Dermis microvascular lymphatic vessel endothelial cell (primary cell): Measurements from ENCODE around the gene GALR2. TPM values are rescaled to one million over a fixed set of nuclear protein-coding genes. Genes with fewer than 3 reads are reported as not detected.
A peak's percentile ranks its signal among the peaks of the same experiment; 100 is the strongest.
"Not testable (repeated sequence)": the region's sequence is repeated elsewhere in the genome, so short reads cannot be mapped to it uniquely, and the experiment has no call there.

Source experiments
- DNase-seq, 2 donors: peaks; one replicate each; pipeline versions ENCODE4 v3.0.0 to v3.0.0-alpha.2; 2010; ENCODE audit warnings: low read depth in 2 of 2
- total RNA-seq: library from RNA; depleted of rRNA; stranded (reverse); fragments of >200 nt; gene quantifications from 2 replicates; pipeline ENCODE4 v1.2.1, GENCODE V29; 2014

The GALR2 gene
- total RNA-seq, 1 donor from 2014 or later = under 0.01 TPM

DNA sequence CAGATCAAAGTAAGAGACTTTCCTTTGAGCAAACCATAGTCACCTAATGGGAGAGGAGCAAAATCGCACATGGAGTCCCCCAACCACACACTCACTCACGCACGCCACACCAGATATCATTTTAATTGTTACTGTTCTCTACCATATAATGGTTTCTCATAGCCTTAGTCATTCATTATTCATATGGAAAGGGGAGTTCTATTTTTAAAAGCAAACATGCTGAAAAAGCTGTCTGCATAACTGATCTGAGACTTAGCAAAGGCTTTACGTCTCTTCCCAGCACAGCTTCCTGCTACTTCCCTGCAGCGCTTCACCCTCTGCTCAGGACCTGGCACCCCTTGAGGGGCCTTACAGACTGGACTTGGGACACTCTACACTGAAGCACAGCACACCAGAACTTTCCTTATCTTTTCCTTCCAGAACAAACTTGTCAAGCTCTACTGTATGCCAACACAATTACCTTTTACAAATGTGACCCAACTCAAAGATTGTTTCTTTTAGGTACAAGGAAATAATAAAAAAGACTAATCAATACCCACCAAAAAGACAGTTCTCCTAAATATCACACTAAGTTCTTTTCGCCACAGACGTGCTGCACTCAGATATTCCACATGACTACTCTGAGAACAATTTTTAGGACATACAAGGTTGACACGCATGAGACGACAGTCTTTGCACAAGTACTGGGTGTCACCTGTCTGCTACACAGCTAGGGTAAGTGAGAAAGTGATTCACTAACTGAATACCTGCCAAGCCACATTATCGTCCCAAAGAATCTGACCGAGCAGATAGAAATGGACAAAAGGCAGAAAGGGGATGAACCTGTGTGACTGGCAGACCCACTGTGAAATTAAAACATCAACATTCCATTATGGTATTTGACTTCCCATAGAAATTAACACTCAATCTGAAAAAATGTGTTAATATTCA, 23.8 kb upstream of the GALR2 start:
- DNase-seq = no peak

DNA sequence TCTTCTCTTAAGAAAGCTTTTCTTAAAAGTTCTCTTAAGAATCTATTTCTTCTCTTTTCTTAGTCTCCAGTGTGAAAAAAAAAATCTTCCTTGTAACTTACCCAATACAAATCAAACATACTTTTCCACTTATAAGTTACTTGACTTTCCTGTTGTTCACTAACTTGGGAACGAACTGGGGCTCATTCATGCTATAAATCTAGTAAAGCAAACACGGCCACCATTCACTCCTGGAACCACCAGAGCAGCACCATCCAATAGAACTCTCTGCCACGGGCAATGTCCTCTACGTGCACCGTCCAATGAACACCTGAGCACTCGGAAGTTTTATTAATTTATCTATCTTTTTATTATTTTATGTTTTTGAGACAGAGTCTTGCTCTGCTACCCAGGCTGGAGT, 23.0 kb upstream of the GALR2 start:
- DNase-seq = no peak

DNA sequence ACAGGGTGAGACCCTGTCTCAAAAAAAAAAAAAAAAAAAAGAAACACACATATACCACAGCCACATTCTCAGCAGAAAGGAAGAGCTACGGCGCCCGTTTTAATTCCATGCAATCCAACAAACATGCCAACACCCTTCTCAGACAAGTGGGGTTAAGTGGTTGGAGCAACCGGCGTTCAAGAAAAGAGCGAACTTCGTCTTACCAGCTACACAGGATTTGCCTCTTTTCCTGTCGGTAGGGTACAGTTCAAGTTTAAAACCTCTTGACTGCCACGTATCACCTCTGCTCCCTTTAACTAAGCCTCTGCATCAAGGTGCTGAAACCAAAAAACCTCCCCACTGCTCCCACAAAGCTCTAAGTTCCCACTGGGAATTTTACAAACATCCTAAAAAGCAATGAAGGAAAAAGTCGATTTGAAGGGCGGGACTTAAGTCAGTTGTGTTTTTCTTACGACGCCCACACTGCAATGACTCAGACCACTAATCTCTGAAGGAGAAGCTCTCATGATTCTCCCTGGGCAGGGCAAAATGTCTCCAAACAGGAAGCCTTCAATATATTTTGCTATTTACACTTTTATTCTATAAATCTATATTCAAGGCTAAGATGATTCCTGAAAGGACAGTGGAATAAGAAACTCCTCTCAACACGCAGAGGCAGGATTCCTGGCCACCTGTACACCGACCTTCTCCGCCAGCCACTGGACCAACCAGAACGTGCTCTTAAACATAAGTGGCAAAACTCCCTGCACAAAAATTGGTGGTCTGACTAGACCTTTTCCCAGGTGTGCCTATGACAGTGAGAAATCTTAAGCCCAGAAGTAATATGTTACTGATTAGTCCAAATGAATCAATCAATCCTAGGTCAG, 21.1 kb upstream of the GALR2 start:
- DNase-seq = peak in 1 of 2 donors; percentile 61

DNA sequence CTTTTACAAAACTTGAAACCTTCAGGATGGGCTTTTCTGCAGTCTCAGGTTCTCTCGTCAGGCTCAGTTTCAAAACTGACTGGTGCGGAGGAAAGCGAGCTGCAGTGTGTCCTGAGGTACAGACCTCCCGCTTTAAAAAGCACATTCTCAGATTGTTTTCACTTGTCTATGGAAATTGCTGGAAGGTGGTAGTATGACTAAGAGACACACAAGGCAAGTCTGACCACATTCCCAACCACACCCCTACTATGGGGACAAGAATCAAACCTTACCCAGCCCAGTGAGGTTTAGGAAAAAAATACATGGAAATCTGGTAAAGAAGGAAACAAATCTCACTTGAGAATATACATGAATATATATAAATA, 20.5 kb upstream of the GALR2 start:
- DNase-seq = no peak

DNA sequence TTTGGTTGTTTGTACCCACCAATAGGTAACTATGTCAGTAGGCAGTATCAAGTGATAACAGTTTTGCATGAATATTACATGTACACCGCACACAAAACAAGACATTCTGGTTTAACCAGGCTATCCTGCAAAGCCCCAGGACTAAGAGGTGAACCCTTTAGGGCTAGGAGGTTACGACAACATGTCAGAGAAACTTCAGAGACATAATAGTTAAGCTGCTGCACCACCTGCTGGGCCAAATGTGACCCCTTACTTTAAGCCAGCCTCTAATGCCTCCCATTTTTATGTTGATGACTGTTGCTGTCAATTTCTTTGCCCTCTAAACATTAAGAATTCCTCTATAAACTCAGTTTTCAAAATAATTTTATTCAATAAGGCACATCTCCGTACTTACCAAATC, 17.7 kb upstream of the GALR2 start:
- DNase-seq = no peak

DNA sequence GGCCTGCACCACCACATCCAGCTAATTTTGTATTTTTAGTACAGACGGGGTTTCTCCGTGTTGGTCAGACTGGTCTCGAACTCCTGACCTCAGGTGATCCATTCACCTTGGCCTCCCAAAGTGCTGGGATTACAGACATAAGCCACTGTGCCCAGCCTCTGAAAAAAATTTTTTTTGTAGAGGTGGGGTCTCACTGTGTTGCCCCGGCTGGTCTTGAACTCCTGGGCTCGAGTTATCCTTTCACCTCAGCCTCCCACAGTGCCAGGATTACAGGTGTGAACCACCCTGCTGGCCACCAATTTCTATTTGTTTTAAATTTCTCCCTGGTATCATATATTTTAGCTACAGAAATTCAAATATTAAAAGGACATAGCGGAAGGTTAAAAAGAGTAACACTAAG, 16.3 kb upstream of the GALR2 start:
- not testable (repeated sequence) for DNase-seq

DNA sequence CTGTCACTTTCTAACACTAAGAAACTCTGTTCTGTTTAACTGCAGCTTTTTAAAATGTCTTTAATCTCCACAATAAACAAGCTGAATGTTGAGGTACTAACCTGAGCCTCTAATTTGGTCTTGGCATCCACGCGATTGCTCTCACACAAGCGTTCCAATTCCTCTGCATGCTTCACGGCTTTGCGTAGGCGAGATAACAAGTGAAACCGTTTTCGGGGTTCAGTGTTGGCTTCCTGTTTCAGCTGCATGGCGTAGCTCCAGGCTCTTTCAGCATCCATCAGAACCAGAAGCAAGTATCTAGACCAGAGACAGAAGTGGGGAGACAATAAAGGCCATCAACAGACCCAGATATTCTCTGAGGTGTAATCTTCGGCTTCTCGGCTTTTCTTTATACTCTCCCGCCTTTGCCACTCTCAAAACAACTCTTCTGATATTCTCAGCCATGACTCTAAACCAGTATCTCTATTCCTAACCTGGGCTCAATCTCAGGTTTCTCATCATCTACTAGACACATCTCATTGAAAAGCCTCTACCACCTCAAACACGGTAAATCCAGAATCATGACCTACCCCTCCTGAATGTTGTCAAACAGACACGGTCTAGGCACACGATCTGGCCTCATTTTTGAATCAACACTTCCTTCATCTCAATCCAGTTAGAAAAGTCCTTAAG, 10.6 kb upstream of the GALR2 start:
- no peak for DNase-seq

DNA sequence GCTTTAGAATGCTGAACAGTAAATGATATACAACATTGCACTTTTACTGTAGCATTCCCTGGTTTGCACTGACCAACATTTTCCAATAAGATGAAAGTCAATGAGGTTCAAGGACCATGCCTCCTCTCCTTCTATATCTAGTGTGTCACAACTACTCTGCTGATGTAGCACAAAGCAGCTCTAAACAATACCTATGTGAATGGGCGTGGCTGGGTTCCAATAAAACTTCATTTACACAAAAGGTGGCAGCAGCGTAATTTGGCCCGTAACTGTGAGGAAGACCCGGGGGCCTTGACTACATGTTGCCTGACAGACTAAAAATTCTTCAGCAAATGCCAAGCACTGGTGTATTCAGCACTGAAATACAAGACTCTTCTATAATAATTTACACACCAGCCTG, 8.8 kb upstream of the GALR2 start:
- no peak for DNase-seq

DNA sequence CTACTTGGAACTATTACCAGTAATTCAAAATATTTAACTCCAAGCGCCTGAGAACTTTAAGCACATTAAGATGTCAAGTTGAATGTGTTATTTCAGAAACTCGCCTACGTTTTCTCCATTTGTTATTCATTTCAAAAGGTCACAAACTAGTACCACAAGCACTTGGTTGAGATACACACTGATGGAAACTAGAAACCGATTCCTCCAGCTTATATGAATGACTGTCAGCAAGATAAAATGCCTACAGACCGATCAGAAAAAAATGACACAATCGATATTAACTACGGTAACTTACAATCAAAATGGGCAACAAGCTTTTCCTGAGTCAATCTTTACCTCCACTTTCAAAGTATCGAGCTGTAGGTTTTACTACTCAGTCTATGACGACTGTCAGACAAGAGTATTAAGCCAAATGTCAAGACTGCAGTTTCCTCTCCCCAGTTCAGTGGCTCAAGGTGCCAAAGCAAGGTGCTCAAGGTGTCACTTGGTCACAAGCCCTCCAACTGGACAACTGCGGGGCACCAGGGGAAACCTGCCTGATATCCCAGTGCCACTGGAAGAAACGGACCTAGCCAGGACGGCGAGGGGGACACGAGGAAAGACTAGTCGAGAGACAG, 2.9 kb upstream of the GALR2 start:
- DNase-seq = no peak

DNA sequence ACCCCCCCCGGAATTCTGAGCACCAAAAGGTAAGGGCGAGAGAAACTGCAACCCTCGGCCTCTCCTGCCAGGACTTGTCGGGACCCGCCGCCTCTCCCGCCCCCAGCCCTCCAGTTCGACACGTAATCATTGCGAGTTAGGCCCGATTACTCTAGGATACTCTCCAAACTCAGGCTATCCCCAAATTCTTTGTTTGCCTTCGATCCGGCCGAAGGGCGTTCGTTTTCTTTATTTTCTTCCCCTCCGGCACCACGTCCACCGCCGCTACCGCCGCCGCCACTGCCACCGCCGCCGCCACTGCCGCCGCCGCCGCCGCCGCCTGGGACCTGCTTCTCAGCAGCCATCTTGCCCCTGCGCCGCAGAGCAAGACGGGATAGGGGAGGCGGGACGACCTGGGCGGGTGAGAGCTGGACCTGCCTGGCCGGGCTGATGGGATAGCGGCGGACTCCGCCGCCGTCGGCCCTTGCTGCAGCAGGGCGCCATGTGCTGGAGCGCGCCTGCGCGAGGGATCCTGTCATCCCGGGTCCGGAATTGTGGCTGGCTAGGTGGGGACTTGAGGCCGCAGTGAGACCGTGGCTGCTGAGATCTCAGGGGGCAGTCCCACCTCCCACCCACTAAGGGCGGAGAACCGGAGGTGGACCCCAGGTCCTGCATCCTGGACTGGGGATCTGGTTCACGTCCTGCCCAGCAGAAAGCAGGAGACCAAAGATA, 2.3 kb upstream of the GALR2 start, which contains the start of gene SRP68:
Gene SRP68 (minus strand): TSS at position 370 of the 711 bp plus-strand sequence. CDS start 26 bp downstream, at position 344.
- DNase-seq = peak; percentile 85 to 95

DNA sequence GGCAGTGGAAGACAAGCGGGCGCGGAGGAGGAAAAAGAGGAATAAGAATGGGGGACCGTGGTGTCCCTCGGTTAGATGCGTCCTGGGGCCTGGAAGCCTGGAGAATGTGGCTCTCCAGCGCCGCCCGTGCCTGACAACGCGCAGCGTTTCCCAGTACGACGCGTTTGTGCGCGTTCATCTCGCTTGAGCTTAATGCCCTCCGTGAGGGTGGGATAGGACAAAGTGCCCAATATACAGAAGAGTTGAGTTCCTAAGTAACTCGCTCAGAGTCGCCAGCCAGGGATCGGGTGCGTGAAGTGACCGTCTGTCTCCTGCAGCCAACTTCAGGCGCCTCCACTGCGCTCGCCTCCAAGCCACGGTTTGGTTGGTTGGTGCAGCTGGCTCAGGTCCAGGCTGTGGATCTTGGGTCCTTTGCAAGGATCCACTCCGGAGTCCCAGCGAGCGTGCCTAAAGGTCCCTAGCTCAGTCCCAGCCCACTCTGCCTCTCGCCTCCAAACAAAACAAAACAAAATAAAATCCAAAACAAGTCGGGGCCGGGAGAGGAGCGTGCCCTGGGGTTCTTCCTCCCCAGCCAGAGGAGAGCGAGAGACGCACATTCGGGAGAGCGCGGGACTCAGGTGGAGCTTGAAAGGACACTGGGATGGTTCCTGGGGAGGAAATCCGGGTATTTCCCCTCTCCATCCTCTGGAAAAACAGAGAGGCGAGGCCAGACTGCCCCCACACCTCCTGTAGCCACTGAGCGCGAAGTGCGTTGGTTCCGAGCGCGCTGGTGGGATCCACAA, 974 bp downstream of the GALR2 start:
- peak; percentile 9 to 60 for DNase-seq

DNA sequence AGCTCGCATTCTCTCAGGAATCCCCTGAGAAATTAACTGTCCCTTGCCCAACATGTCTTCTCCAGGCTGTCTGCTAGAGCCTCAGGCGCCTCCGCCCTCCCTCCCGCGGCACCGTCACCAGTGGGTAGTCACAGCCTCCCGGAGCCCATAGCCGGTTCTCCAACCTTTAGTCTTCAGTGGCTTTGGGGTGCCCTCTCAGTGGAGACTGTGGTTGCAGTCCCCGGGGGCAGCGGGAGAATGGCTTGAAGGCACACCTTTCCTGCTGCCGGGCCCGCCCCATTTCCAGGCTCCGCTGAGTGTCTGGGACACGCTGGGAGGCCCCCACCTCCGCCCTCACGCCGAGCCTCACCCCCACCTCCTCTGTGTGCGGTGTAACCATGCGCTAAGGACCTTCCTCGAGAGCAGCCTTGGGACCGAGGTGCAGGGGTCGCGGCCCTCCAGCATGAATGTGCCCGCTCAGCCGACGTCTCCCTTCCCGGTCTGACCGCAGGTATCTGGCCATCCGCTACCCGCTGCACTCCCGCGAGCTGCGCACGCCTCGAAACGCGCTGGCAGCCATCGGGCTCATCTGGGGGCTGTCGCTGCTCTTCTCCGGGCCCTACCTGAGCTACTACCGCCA, 1.7 kb downstream of the GALR2 start:
- DNase-seq = no peak

DNA sequence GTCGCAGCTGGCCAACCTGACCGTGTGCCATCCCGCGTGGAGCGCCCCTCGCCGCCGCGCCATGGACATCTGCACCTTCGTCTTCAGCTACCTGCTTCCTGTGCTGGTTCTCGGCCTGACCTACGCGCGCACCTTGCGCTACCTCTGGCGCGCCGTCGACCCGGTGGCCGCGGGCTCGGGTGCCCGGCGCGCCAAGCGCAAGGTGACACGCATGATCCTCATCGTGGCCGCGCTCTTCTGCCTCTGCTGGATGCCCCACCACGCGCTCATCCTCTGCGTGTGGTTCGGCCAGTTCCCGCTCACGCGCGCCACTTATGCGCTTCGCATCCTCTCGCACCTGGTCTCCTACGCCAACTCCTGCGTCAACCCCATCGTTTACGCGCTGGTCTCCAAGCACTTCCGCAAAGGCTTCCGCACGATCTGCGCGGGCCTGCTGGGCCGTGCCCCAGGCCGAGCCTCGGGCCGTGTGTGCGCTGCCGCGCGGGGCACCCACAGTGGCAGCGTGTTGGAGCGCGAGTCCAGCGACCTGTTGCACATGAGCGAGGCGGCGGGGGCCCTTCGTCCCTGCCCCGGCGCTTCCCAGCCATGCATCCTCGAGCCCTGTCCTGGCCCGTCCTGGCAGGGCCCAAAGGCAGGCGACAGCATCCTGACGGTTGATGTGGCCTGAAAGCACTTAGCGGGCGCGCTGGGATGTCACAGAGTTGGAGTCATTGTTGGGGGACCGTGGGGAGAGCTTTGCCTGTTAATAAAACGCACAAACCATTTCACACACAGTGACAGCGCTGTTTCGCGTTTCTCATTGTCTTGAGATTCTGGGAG, 2.4 kb downstream of the GALR2 start:
- DNase-seq = no peak

DNA sequence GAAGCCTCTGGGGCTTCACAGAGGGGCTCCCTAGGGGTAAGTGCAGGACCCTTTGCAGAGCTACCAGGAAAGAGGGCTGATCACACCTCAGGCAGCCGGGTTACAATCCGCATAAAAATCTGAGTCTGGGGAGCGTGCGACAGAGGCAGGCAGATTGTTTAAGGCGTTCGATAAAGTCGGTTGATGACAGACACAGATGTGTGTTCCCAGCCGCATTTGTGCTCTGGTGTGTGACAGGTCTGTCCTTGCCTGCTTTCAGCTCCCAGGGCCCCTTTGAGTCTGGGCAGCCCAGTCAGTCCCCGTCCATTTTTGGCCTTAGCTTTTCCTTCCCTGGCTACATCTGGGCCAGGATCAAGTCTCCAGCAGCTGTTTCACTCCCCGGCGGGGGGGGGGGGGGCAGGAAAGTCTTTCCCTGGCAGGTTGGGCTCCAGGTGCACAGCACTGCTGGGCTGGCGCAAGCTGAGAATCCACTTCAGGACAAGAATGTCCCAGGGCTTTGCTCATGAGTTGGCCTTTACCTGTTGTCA, 3.1 kb downstream of the GALR2 start:
- no peak for DNase-seq

DNA sequence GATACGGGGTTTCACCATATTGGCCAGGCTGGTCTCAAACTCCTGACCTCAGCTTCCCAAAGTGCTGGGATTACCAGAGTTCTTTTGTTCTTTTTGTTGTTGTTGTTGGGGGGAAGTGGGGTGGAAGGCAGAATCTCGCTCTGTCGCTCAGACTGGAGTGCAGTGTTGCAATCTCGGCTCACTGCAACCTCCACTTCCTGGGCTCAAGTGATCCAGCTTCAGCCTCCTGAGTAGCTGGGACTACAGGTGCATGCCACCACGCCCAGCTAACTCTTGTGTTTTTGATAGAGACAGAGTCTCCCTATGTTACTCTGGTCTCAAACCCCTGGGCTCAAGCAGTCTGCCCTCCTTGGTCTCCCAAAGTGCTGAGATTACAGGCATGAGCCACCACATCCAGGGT, 3.8 kb downstream of the GALR2 start:
- DNase-seq = not testable (repeated sequence)

DNA sequence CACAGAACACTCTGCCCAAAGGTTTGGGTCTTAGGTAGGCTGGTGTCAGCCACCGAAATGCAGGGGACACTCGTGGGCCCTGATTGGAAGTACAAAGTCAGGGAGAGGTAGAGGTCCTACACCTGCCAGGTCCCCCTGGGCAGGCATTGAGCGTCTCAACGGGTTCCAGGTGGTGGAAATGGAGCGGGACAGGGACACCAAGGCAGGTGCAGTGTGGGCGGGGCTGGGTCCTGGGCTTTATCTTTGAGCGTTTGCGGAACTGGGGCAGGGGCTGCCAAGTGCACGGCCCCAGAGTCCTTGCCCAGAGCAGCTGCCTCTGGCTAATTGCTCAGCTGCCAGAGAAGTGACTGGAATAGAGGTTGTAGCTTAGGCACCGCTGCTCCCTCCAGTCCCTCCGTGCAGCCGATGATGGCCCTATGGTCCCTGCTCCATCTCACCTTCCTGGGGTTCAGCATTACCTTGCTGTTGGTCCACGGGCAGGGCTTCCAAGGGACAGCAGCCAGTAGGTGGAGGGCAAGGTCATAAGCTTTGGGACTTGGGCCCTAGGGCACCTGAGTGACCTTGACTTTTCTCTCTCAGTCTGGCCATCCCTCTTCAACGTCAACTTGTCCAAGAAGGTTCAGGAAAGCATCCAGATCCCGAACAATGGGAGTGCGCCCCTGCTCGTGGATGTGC, 4.4 kb downstream of the GALR2 start, which contains the start of gene ZACN:
Gene ZACN (plus strand): TSS at position 323 of the 675 bp plus-strand sequence. CDS start 83 bp downstream, at position 406.
- no peak for DNase-seq

DNA sequence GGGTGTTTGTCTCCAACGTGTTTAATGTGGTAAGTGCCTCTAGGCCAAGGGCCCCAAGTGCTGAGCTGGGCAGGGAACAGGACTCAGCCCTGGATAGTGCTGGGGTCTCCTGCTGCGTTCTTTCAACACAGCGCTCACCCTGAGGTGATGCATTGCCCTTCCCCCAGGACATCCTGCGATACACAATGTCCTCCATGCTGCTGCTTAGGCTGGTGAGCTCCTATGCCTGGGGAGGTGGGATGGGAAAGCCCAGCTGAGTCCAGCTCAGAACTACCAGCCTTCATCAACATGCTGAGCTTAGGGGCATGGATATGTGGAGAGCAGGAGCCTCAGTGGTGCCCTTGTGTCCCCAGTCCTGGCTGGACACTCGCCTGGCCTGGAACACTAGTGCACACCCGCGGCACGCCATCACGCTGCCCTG, 5.0 kb downstream of the GALR2 start:
- no peak for DNase-seq
